SJCRH30 (cell line): ENCODE measurements around the gene APOC1. TPM values are rescaled to one million over a fixed set of nuclear protein-coding genes. Genes with fewer than 3 reads are reported as not detected.
A peak's percentile ranks its signal among the peaks of the same experiment; 100 is the strongest.
"Not testable (repeated sequence)": the region's sequence is repeated elsewhere in the genome, so short reads cannot be mapped to it uniquely, and the experiment has no call there.

Experiments
- DNase-seq, 2 experiments: peaks; one replicate each; pipeline ENCODE4 v3.0.0-alpha.2; 2015 to 2020
- H3K27ac ChIP-seq: fragments of 250-450 bp; sonication (Bioruptor Pico); 2 replicates; pipeline ENCODE4 v1.5.1; 2020; ENCODE audit warnings: mild to moderate bottlenecking, moderate library complexity
- H3K27me3 ChIP-seq: fragments of 250-450 bp; sonication (Bioruptor Pico); 2 replicates; pipeline ENCODE4 v1.5.1; 2020; ENCODE audit warnings: mild to moderate bottlenecking, moderate library complexity
- H3K36me3 ChIP-seq: fragments of 250-450 bp; sonication (Bioruptor Pico); 2 replicates; pipeline ENCODE4 v1.5.1; 2020; ENCODE audit warnings: mild to moderate bottlenecking, moderate library complexity
- H3K4me1 ChIP-seq: fragments of 250-450 bp; sonication (Bioruptor Pico); 2 replicates; pipeline ENCODE4 v1.5.1; 2020; ENCODE audit warnings: mild to moderate bottlenecking, moderate library complexity
- H3K4me3 ChIP-seq: fragments of 250-450 bp; sonication (Bioruptor Pico); 2 replicates; pipeline ENCODE4 v1.5.1; 2020; ENCODE audit warnings: mild to moderate bottlenecking, moderate library complexity
- H3K9me3 ChIP-seq: fragments of 250-450 bp; sonication (Bioruptor Pico); replicated peaks from 2 replicates; pipeline ENCODE4 v1.5.1; 2020; ENCODE audit warnings: mild to moderate bottlenecking, moderate library complexity
- total RNA-seq: library from RNA; depleted of rRNA; stranded (reverse); fragments of >200 nt; shearing (Covaris generic); gene quantifications from 2 replicates; pipeline ENCODE4 v1.2.3, GENCODE V29; 2014

Gene APOC1
- total RNA-seq, 1 experiment from 2014 or later = 18.3 TPM

GRCh38 chr19:44882619-44883397, 31.6 kb upstream of the APOC1 start:
- H3K4me3 ChIP-seq, H3K9me3 ChIP-seq, H3K27me3 ChIP-seq, H3K27ac ChIP-seq, H3K36me3 ChIP-seq, H3K4me1 ChIP-seq, DNase-seq: not testable (repeated sequence)

GRCh38 chr19:44883922-44884321, 30.5 kb upstream of the APOC1 start:
- Histone ChIP-seq H3K9me3 (no peaks in the 10 kb centered on the region), H3K4me1 (no peaks in the 10 kb centered on the region), H3K27me3 (no peaks in the 10 kb centered on the region), H3K27ac (no peak overlapping the region), H3K36me3 (0 out of 2 replicates have a peak, but pooled peaks cover 2% of the 10 kb centered on the region), H3K4me3 (no peak overlapping the region)
- DNase-seq = no peak

GRCh38 chr19:44884566-44884965, 29.8 kb upstream of the APOC1 start:
- no peaks in the 10 kb centered on the region for H3K4me1 ChIP-seq
- H3K27ac ChIP-seq = no peak overlapping the region
- 0 out of 2 replicates have a peak, but pooled peaks cover 2% of the 10 kb centered on the region for H3K36me3 ChIP-seq
- no peaks in the 10 kb centered on the region for H3K9me3 ChIP-seq
- no peaks in the 10 kb centered on the region for H3K27me3 ChIP-seq
- DNase-seq = no peak
- H3K4me3 ChIP-seq = no peak overlapping the region

- H3K4me3 ChIP-seq = no peak overlapping the region
- H3K9me3 ChIP-seq = no peaks in the 10 kb centered on the region
- no peak for DNase-seq
- no peaks in the 10 kb centered on the region for H3K4me1 ChIP-seq
- H3K27ac ChIP-seq = no peak overlapping the region
- H3K36me3 ChIP-seq = no peaks in the 10 kb centered on the region
- H3K27me3 ChIP-seq = no peaks in the 10 kb centered on the region
These were observed 28.3 kb upstream of the APOC1 start for GRCh38 chr19:44886141-44886540.

- H3K4me1 ChIP-seq = no peaks in the 10 kb centered on the region
- no peaks in the 10 kb centered on the region for H3K27me3 ChIP-seq
- DNase-seq = no peak
- no peaks in the 10 kb centered on the region for H3K9me3 ChIP-seq
- H3K36me3 ChIP-seq = no peaks in the 10 kb centered on the region; the same call in 1 of the 2 replicates
- no peak overlapping the region for H3K27ac ChIP-seq
- no peak overlapping the region for H3K4me3 ChIP-seq
These were observed 26.8 kb upstream of the APOC1 start for GRCh38 chr19:44887648-44888047.

GRCh38 chr19:44888335-44888734, 26.1 kb upstream of the APOC1 start:
- not testable (repeated sequence) for H3K27me3 ChIP-seq, H3K9me3 ChIP-seq, DNase-seq, H3K4me3 ChIP-seq, H3K27ac ChIP-seq, H3K36me3 ChIP-seq, H3K4me1 ChIP-seq

- Histone ChIP-seq H3K4me1 (no peaks in the 10 kb centered on the region), H3K9me3 (no peaks in the 10 kb centered on the region), H3K27ac (peak overlapping the region; percentile 69), H3K4me3 (peak overlapping the region; percentile 52), H3K27me3 (no peaks in the 10 kb centered on the region), H3K36me3 (peaks cover 20% of the 10 kb centered on the region)
- no peak for DNase-seq
These were observed 24.5 kb upstream of the APOC1 start for GRCh38 chr19:44889830-44890365.

- H3K4me1 ChIP-seq = no peaks in the 10 kb centered on the region
- H3K27ac ChIP-seq = peak overlapping the region; percentile 69
- peaks cover 26% of the 10 kb centered on the region for H3K36me3 ChIP-seq
- peak overlapping the region; percentile 52 for H3K4me3 ChIP-seq
- H3K27me3 ChIP-seq = no peaks in the 10 kb centered on the region
- peak; percentile 100 for DNase-seq
- H3K9me3 ChIP-seq = no peaks in the 10 kb centered on the region
These were observed 23.9 kb upstream of the APOC1 start for GRCh38 chr19:44890366-44891015.

GRCh38 chr19:44891016-44891882, 23.2 kb upstream of the APOC1 start, which contains the start of gene TOMM40:
TOMM40 (plus strand) TSS chr19:44891254; CDS start chr19:44891416, 162 bp downstream.
- no peaks in the 10 kb centered on the region for H3K4me1 ChIP-seq
- H3K27ac ChIP-seq = peak within 1 kb of the TSS; percentile 69
- H3K27me3 ChIP-seq = no peaks in the 10 kb centered on the region
- peak; percentile 45 to 100 for DNase-seq
- peaks cover 34% of the 10 kb centered on the region for H3K36me3 ChIP-seq
- H3K9me3 ChIP-seq = no peaks in the 10 kb centered on the region
- peak within 1 kb of the TSS; percentile 76 for H3K4me3 ChIP-seq

GRCh38 chr19:44892932-44893331, 21.5 kb upstream of the APOC1 start:
- no peaks in the 10 kb centered on the region for H3K9me3 ChIP-seq
- no peak overlapping the region for H3K27ac ChIP-seq
- no peak for DNase-seq
- no peaks in the 10 kb centered on the region for H3K4me1 ChIP-seq
- H3K36me3 ChIP-seq = peaks cover 46% of the 10 kb centered on the region
- no peak overlapping the region for H3K4me3 ChIP-seq
- no peaks in the 10 kb centered on the region for H3K27me3 ChIP-seq

GRCh38 chr19:44893332-44894051, 20.9 kb upstream of the APOC1 start:
- no peaks in the 10 kb centered on the region for H3K4me1 ChIP-seq
- no peaks in the 10 kb centered on the region for H3K9me3 ChIP-seq
- H3K36me3 ChIP-seq = peaks cover 50% of the 10 kb centered on the region
- H3K27me3 ChIP-seq = no peaks in the 10 kb centered on the region
- DNase-seq = no peak
- H3K27ac ChIP-seq = no peak overlapping the region
- H3K4me3 ChIP-seq = no peak overlapping the region

GRCh38 chr19:44894052-44894400, 20.4 kb upstream of the APOC1 start:
- H3K36me3 ChIP-seq = peaks cover 50% of the 10 kb centered on the region
- no peaks in the 10 kb centered on the region for H3K9me3 ChIP-seq
- no peaks in the 10 kb centered on the region for H3K4me1 ChIP-seq
- H3K27me3 ChIP-seq = no peaks in the 10 kb centered on the region
- H3K4me3 ChIP-seq = no peak overlapping the region
- no peak for DNase-seq
- H3K27ac ChIP-seq = no peak overlapping the region

GRCh38 chr19:44894946-44895345, 19.5 kb upstream of the APOC1 start:
- DNase-seq = no peak
- H3K9me3 ChIP-seq = no peaks in the 10 kb centered on the region
- H3K27ac ChIP-seq = no peak overlapping the region
- no peak overlapping the region for H3K4me3 ChIP-seq
- no peaks in the 10 kb centered on the region for H3K4me1 ChIP-seq
- H3K36me3 ChIP-seq = peaks cover 54% of the 10 kb centered on the region
- H3K27me3 ChIP-seq = no peaks in the 10 kb centered on the region

GRCh38 chr19:44897835-44898234, 16.6 kb upstream of the APOC1 start:
- H3K36me3 ChIP-seq = peaks cover 78% of the 10 kb centered on the region
- H3K4me3 ChIP-seq = no peak overlapping the region

More at GRCh38 chr19:44897835-44898234, 16.6 kb upstream of the APOC1 start:
- no peak for DNase-seq
- H3K9me3 ChIP-seq = no peaks in the 10 kb centered on the region
- H3K4me1 ChIP-seq = no peaks in the 10 kb centered on the region
- H3K27ac ChIP-seq = no peak overlapping the region
- H3K27me3 ChIP-seq = no peaks in the 10 kb centered on the region
